ENCODE results near the gene RUNX2.
"Not testable (repeated sequence)": the region's sequence is repeated elsewhere in the genome, so short reads cannot be mapped to it uniquely, and the experiment has no call there.

Gene RUNX2

GRCh38 chr6:45667300-45667699, 339.2 kb downstream of the RUNX2 start:
- H3K9ac ChIP-seq (ENCODE audit: low read length): no peak overlapping the region

GRCh38 chr6:45667766-45668165, 339.6 kb downstream of the RUNX2 start:
- no peaks in the 10 kb centered on the region for H3K4me1 ChIP-seq (ENCODE audit: control insufficient read depth, insufficient read depth, low read length)

More at GRCh38 chr6:45667300-45667699, 339.2 kb downstream of the RUNX2 start:
- Histone ChIP-seq H3K27me3 (ENCODE audit: control insufficient read depth, insufficient read depth, low read length) (peaks cover 23% of the 10 kb centered on the region), H3K4me3 (ENCODE audit: low read length) (no peak overlapping the region), H3K4me1 (ENCODE audit: control insufficient read depth, insufficient read depth, low read length) (no peaks in the 10 kb centered on the region), H3K9me3 (ENCODE audit: control insufficient read depth, low read length) (no peaks in the 10 kb centered on the region), H3K36me3 (ENCODE audit: control insufficient read depth, insufficient read depth, low read length) (no peaks in the 10 kb centered on the region)

GRCh38 chr6:45668705-45669104, 340.6 kb downstream of the RUNX2 start:
- H3K27me3 ChIP-seq (ENCODE audit: control insufficient read depth, insufficient read depth, low read length): peaks cover 9% of the 10 kb centered on the region
- H3K4me3 ChIP-seq (ENCODE audit: low read length): no peak overlapping the region
- H3K9ac ChIP-seq (ENCODE audit: low read length): no peak overlapping the region
- H3K9me3 ChIP-seq (ENCODE audit: control insufficient read depth, low read length): no peaks in the 10 kb centered on the region
- H3K36me3 ChIP-seq (ENCODE audit: control insufficient read depth, insufficient read depth, low read length): no peaks in the 10 kb centered on the region
- no peaks in the 10 kb centered on the region for H3K4me1 ChIP-seq (ENCODE audit: control insufficient read depth, insufficient read depth, low read length)

More at GRCh38 chr6:45667766-45668165, 339.6 kb downstream of the RUNX2 start:
- Histone ChIP-seq H3K4me3 (ENCODE audit: low read length) (no peak overlapping the region), H3K9ac (ENCODE audit: low read length) (no peak overlapping the region), H3K36me3 (ENCODE audit: control insufficient read depth, insufficient read depth, low read length) (no peaks in the 10 kb centered on the region), H3K9me3 (ENCODE audit: control insufficient read depth, low read length) (no peaks in the 10 kb centered on the region), H3K27me3 (ENCODE audit: control insufficient read depth, insufficient read depth, low read length) (peaks cover 19% of the 10 kb centered on the region)

- not testable (repeated sequence) for H3K36me3 ChIP-seq (ENCODE audit: control insufficient read depth, insufficient read depth, low read length); H3K4me3 ChIP-seq (ENCODE audit: low read length); H3K9ac ChIP-seq (ENCODE audit: low read length); H3K27me3 ChIP-seq (ENCODE audit: control insufficient read depth, insufficient read depth, low read length); H3K4me1 ChIP-seq (ENCODE audit: control insufficient read depth, insufficient read depth, low read length); H3K9me3 ChIP-seq (ENCODE audit: control insufficient read depth, low read length)
Measured at GRCh38 chr6:45673167-45673566, 345.0 kb downstream of the RUNX2 start.

GRCh38 chr6:45675166-45675565, 347.0 kb downstream of the RUNX2 start:
- H3K4me1 ChIP-seq (ENCODE audit: control insufficient read depth, insufficient read depth, low read length); H3K27me3 ChIP-seq (ENCODE audit: control insufficient read depth, insufficient read depth, low read length); H3K4me3 ChIP-seq (ENCODE audit: low read length); H3K9me3 ChIP-seq (ENCODE audit: control insufficient read depth, low read length); H3K36me3 ChIP-seq (ENCODE audit: control insufficient read depth, insufficient read depth, low read length); H3K9ac ChIP-seq (ENCODE audit: low read length): not testable (repeated sequence)

GRCh38 chr6:45675634-45676033, 347.5 kb downstream of the RUNX2 start:
- Histone ChIP-seq H3K36me3 (ENCODE audit: control insufficient read depth, insufficient read depth, low read length) (no peaks in the 10 kb centered on the region), H3K9ac (ENCODE audit: low read length) (no peak overlapping the region), H3K4me3 (ENCODE audit: low read length) (no peak overlapping the region), H3K4me1 (ENCODE audit: control insufficient read depth, insufficient read depth, low read length) (peaks cover 8% of the 10 kb centered on the region), H3K27me3 (ENCODE audit: control insufficient read depth, insufficient read depth, low read length) (no peaks in the 10 kb centered on the region), H3K9me3 (ENCODE audit: control insufficient read depth, low read length) (no peaks in the 10 kb centered on the region)

GRCh38 chr6:45676380-45676779, 348.2 kb downstream of the RUNX2 start:
- no peak overlapping the region for H3K4me3 ChIP-seq (ENCODE audit: low read length)
- H3K9ac ChIP-seq (ENCODE audit: low read length): no peak overlapping the region
- peaks cover 8% of the 10 kb centered on the region for H3K4me1 ChIP-seq (ENCODE audit: control insufficient read depth, insufficient read depth, low read length)
- no peaks in the 10 kb centered on the region for H3K36me3 ChIP-seq (ENCODE audit: control insufficient read depth, insufficient read depth, low read length)
- H3K27me3 ChIP-seq (ENCODE audit: control insufficient read depth, insufficient read depth, low read length): no peaks in the 10 kb centered on the region
- no peaks in the 10 kb centered on the region for H3K9me3 ChIP-seq (ENCODE audit: control insufficient read depth, low read length)

GRCh38 chr6:45677381-45678284, 349.5 kb downstream of the RUNX2 start:
- Histone ChIP-seq H3K4me3 (ENCODE audit: low read length) (no peak overlapping the region), H3K36me3 (ENCODE audit: control insufficient read depth, insufficient read depth, low read length) (no peaks in the 10 kb centered on the region), H3K4me1 (ENCODE audit: control insufficient read depth, insufficient read depth, low read length) (peaks cover 8% of the 10 kb centered on the region), H3K9ac (ENCODE audit: low read length) (no peak overlapping the region), H3K9me3 (ENCODE audit: control insufficient read depth, low read length) (no peaks in the 10 kb centered on the region), H3K27me3 (ENCODE audit: control insufficient read depth, insufficient read depth, low read length) (no peaks in the 10 kb centered on the region)

GRCh38 chr6:45678285-45678607, 350.1 kb downstream of the RUNX2 start:
- peaks cover 8% of the 10 kb centered on the region for H3K4me1 ChIP-seq (ENCODE audit: control insufficient read depth, insufficient read depth, low read length)
- H3K27me3 ChIP-seq (ENCODE audit: control insufficient read depth, insufficient read depth, low read length): no peaks in the 10 kb centered on the region
- H3K4me3 ChIP-seq (ENCODE audit: low read length): no peak overlapping the region
- H3K36me3 ChIP-seq (ENCODE audit: control insufficient read depth, insufficient read depth, low read length): no peaks in the 10 kb centered on the region
- no peaks in the 10 kb centered on the region for H3K9me3 ChIP-seq (ENCODE audit: control insufficient read depth, low read length)
- no peak overlapping the region for H3K9ac ChIP-seq (ENCODE audit: low read length)

GRCh38 chr6:45679163-45679562, 351.0 kb downstream of the RUNX2 start:
- no peaks in the 10 kb centered on the region for H3K9me3 ChIP-seq (ENCODE audit: control insufficient read depth, low read length)
- H3K9ac ChIP-seq (ENCODE audit: low read length): no peak overlapping the region
- H3K4me1 ChIP-seq (ENCODE audit: control insufficient read depth, insufficient read depth, low read length): peaks cover 8% of the 10 kb centered on the region
- H3K27me3 ChIP-seq (ENCODE audit: control insufficient read depth, insufficient read depth, low read length): no peaks in the 10 kb centered on the region
- H3K36me3 ChIP-seq (ENCODE audit: control insufficient read depth, insufficient read depth, low read length): no peaks in the 10 kb centered on the region
- no peak overlapping the region for H3K4me3 ChIP-seq (ENCODE audit: low read length)

- no peaks in the 10 kb centered on the region for H3K9me3 ChIP-seq (ENCODE audit: control insufficient read depth, low read length)
- no peak overlapping the region for H3K4me3 ChIP-seq (ENCODE audit: low read length)
- H3K27me3 ChIP-seq (ENCODE audit: control insufficient read depth, insufficient read depth, low read length): no peaks in the 10 kb centered on the region
- H3K4me1 ChIP-seq (ENCODE audit: control insufficient read depth, insufficient read depth, low read length): peaks cover 8% of the 10 kb centered on the region
- H3K9ac ChIP-seq (ENCODE audit: low read length): no peak overlapping the region
- H3K36me3 ChIP-seq (ENCODE audit: control insufficient read depth, insufficient read depth, low read length): no peaks in the 10 kb centered on the region
Measured at GRCh38 chr6:45679631-45680030, 351.5 kb downstream of the RUNX2 start.

GRCh38 chr6:45681860-45682511, 353.9 kb downstream of the RUNX2 start:
- Histone ChIP-seq H3K4me1 (ENCODE audit: control insufficient read depth, insufficient read depth, low read length) (peaks cover 8% of the 10 kb centered on the region), H3K9ac (ENCODE audit: low read length) (no peak overlapping the region), H3K36me3 (ENCODE audit: control insufficient read depth, insufficient read depth, low read length) (no peaks in the 10 kb centered on the region), H3K27me3 (ENCODE audit: control insufficient read depth, insufficient read depth, low read length) (no peaks in the 10 kb centered on the region), H3K9me3 (ENCODE audit: control insufficient read depth, low read length) (no peaks in the 10 kb centered on the region), H3K4me3 (ENCODE audit: low read length) (no peak overlapping the region)

All from mucosa of stomach (tissue), 1 donor.